Panc1 (cell line): ENCODE results near the gene C12orf56. TPM values are rescaled to one million over a fixed set of nuclear protein-coding genes. Genes with fewer than 3 reads are reported as not detected.

Source experiments
- ATAC-seq: fragments of 200-7000 bp; cut with Tn5 transposase; 2 replicates; pipeline ENCODE4 v1.9.1; 2020; ENCODE audit warnings: mild to moderate bottlenecking, moderate library complexity
- BruUV-seq: library from RNA; stranded (reverse); fragments of 400-500 nt; replicated peaks from 2 replicates; lab custom pipeline; 2021; lab: Mats Ljungman, UMichigan
- CTCF ChIA-PET: fragments of 300-600 bp; sonication (Branson Sonifier 250); formaldehyde crosslinking; loops from one replicate; lab custom pipeline; 2022; ENCODE audit warnings: antibody characterized with exemption; lab: Charles Lee
- POLR2A ChIA-PET: fragments of 300-600 bp; sonication (Branson Sonifier 250); formaldehyde crosslinking; loops from one replicate; lab custom pipeline; 2022; ENCODE audit warnings: antibody characterized with exemption; lab: Charles Lee
- DNase-seq: peaks from one replicate; pipeline ENCODE4 v3.0.0-alpha.2; 2010; ENCODE audit warnings: low read depth, low spot score
- H3K27ac ChIP-seq: 2 replicates; pipeline ENCODE4 v1.5.1; 2011; ENCODE audit warnings: mild to moderate bottlenecking, low read length, inconsistent platforms
- H3K27me3 ChIP-seq: fragments of 200-500 bp; sonication (Bioruptor generic); 2 replicates; pipeline ENCODE4 v1.6.0; 2014; ENCODE audit warnings: low read length, inconsistent platforms; ENCODE audit not compliant: control insufficient read depth, insufficient read depth
- H3K36me3 ChIP-seq: fragments of 200-500 bp; sonication (Bioruptor generic); 2 replicates; pipeline ENCODE4 v1.5.1; 2014; ENCODE audit warnings: inconsistent platforms, mild to moderate bottlenecking, low read length, moderate library complexity; ENCODE audit not compliant: control insufficient read depth, insufficient read depth
- H3K4me1 ChIP-seq: 2 replicates; pipeline ENCODE4 v1.5.1; 2011; ENCODE audit warnings: inconsistent platforms, mild to moderate bottlenecking, low read length, moderate library complexity; ENCODE audit not compliant: control insufficient read depth, insufficient read depth
- H3K4me3 ChIP-seq, 2 experiments: 2 replicates each; pipeline ENCODE4 v1.5.1; 2011 to 2012; ENCODE audit warnings: low read depth in 2 of 2, low read length in 2 of 2, mild to moderate bottlenecking in 2 of 2, inconsistent platforms in 1 of 2, moderate library complexity in 1 of 2
- H3K9me3 ChIP-seq: fragments of 200-500 bp; sonication (Bioruptor generic); 2 replicates; pipeline ENCODE4 v1.5.1; 2014; ENCODE audit warnings: low read depth, mild to moderate bottlenecking, inconsistent platforms, low read length, moderate library complexity; ENCODE audit not compliant: control insufficient read depth, insufficient read depth
- POLR2AphosphoS5 ChIP-seq: IDR thresholded peaks from 2 replicates; pipeline ENCODE4 v1.6.1; 2012; ENCODE audit warnings: mild to moderate bottlenecking, low read depth, low read length, moderate library complexity
- REST ChIP-seq, 2 experiments: IDR thresholded peaks; 2 replicates each; pipeline ENCODE4 v1.6.1; 2011 to 2012; ENCODE audit warnings: low read depth in 2 of 2, control low read depth in 1 of 2, low read length in 1 of 2, mild to moderate bottlenecking in 1 of 2, moderate library complexity in 1 of 2; ENCODE audit not compliant: insufficient read depth in 1 of 2
- SIN3A ChIP-seq: IDR thresholded peaks from 2 replicates; pipeline ENCODE4 v1.6.1; 2012; ENCODE audit warnings: low read depth, mild to moderate bottlenecking, low read length, moderate library complexity, borderline replicate concordance; ENCODE audit not compliant: insufficient read depth
- TCF7L2 ChIP-seq: IDR thresholded peaks from 2 replicates; pipeline ENCODE4 v1.6.1; 2011; ENCODE audit warnings: mild to moderate bottlenecking, low read depth, low read length, inconsistent platforms
- in situ Hi-C: cut with HindIII; loops from 2 replicates; pipeline ENCODE4 v1.10.0; 2016; ENCODE audit warnings: low sequenced_read_pairs, low pct_unique_long_range_greater_than_20kb
- intact Hi-C: fragments of 100-400 bp; cut with micrococcal nuclease; formaldehyde crosslinking; loops from one replicate; pipeline ENCODE4 v1.10.0; 2022; ENCODE audit not compliant: unreplicated experiment
- total RNA-seq: library from RNA; stranded (reverse); gene quantifications from one replicate; pipeline ENCODE4 v1.2.1, GENCODE V29; 2021; ENCODE audit not compliant: unreplicated experiment
- TF ChIP-seq, protein P1 (sequence below): fragments of 450-650 bp; IDR thresholded peaks from 2 replicates; pipeline ENCODE4 v1.5.1; 2017; ENCODE audit warnings: mild to moderate bottlenecking

The C12orf56 gene
- total RNA-seq, 1 experiment from 2014 or later = 2.8 TPM

- H3K27me3 ChIP-seq = no peaks in the 10 kb centered on the region
- ChIA-PET CTCF (no interaction called here), POLR2A (no interaction called here)
- DNase-seq (no peak), ATAC-seq (no peak)
- TF ChIP-seq SIN3A = no peak
- no peak for TF ChIP-seq TCF7L2
- H3K4me1 ChIP-seq = peaks cover 7% of the 10 kb centered on the region; the same call in 1 of the 2 replicates
- H3K36me3 ChIP-seq = peaks cover 25% of the 10 kb centered on the region
- no peaks in the 10 kb centered on the region for H3K9me3 ChIP-seq
- H3K4me3 ChIP-seq = no peak overlapping the region
- in situ Hi-C loops = no loop called here
- intact Hi-C loops = no loop called here
- H3K27ac ChIP-seq = peak overlapping the region; percentile 25; the same call in 1 of the 2 replicates
- no TSS peak for BruUV-seq
Observed at GRCh38 chr12:64407342-64408223, 17.0 kb upstream of the C12orf56 start.

DNA sequence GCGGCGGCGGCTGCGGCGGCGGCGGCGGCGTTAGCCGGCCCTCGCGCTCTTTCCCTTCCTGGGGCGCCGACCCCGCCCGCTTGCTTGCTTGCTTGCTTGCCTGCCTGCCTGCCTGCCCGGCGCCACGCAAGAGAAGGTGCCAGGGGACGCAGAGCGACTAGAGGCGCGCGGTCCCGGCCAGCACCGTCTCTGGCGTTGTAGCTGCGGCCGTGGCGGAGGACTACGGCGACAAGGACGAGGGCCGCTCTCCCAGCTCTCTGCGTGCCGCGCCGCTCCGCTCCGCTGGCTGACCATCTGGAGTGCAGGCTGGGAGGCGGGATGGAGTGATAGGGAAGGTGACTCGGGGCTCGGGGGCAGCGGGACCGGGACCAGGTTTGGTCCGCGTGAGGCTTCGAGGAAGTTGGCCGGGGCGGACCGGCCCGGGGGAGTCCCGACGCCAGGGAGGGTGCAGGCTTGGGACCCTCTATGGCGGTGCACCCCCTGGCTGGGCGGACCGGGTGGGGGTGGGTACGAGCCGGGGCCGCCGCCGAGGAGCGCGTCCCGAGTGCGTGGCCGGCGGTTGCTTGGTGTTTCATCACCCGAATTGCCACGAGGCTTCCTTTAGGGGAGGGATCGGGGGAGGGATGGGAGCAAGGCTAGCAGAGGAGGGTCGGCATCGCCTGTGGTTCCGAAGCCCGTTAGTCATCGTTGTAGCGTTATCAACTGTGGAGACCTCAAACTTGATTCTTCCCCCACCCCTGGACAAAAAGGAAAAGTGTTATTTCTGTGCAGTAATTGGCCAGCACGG lies 14.1 kb upstream of the C12orf56 start:
- TF ChIP-seq SIN3A (0 out of 2 replicates have a peak, but pooled peaks have one; percentile 85), TCF7L2 (no peak), POLR2AphosphoS5 (peak; percentile 35)
- H3K27me3 ChIP-seq = no peaks in the 10 kb centered on the region
- BruUV-seq = no TSS peak
- peaks cover 2% of the 10 kb centered on the region for H3K36me3 ChIP-seq
- H3K9me3 ChIP-seq = no peaks in the 10 kb centered on the region
- POLR2A ChIA-PET = interaction anchor here (0.5 to 0.6 kb wide), 2 partner anchors 11 to 1756 kb away, joined by 3 to 4 read pairs; no protein-coding TSS in a partner anchor
- CTCF ChIA-PET = no interaction called here
- H3K4me3 ChIP-seq = peak overlapping the region; percentile 89 to 97
- ATAC-seq (peak; percentile 73), DNase-seq (no peak)
- intact Hi-C loops (no loop called here), in situ Hi-C loops (no loop called here)
- peaks cover 7% of the 10 kb centered on the region; the same call in 1 of the 2 replicates for H3K4me1 ChIP-seq
- peak overlapping the region; percentile 98 for H3K27ac ChIP-seq

DNA sequence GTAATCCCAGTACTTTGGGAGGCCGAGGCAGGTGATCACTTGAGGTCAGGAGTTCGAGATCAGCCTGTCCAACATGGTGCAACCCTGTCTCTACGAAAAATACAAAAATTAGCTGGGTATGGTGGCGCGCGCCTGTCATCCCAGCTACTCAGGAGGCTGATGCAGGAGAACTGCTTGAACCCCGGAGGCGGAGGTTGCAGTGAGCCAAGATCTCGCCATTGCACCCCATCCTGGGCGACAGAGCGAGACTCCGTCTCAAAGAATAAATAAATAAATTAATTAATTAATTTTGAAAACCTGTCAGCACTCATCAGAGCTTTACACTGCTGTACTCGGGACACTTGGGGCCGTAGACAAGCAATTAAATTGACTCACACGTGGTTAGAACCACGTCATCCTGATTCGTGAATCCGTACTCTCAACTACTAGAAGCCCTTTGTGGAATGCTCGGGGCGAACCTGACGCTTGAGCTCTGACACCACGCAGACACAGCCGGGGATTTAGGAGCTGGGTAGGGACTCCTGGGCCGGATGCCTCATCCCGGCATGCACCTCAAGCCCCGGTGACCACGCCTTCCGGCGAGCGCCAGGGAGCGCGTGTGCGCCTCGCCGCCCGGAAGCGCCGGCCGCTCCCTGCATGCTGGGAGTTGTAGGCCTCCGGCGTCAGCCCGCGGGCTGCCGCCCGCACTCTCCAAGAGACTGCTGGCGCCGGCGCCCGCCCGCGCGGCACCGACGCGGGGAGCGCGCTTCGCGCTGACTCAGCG lies 13.3 kb upstream of the C12orf56 start, which contains the start of gene XPOT:
XPOT (plus strand) TSS at position 686 of the 763 bp plus-strand sequence. CDS start 5,644 bp downstream, outside the sequence.
- BruUV-seq = TSS peak; percentile 98
- no peaks in the 10 kb centered on the region for H3K9me3 ChIP-seq
- H3K27ac ChIP-seq = peak within 1 kb of the TSS; percentile 98
- intact Hi-C loops = no loop called here
- in situ Hi-C loops = no loop called here
- H3K36me3 ChIP-seq = peaks cover 2% of the 10 kb centered on the region; the same call in 1 of the 2 replicates
- ATAC-seq = peak; percentile 97
- peak; percentile 82 for DNase-seq
- POLR2A ChIA-PET = interaction anchor here (0.5 to 0.7 kb wide), 3 partner anchors 11 to 1755 kb away, joined by 3 to 12 read pairs (median 4); no protein-coding TSS in a partner anchor
- H3K27me3 ChIP-seq = no peaks in the 10 kb centered on the region
- CTCF ChIA-PET = no interaction called here
- TF ChIP-seq REST (IDR thresholded peaks at IDR 0.05; ENCODE audit: insufficient read depth in 1 of 2, low read depth in 2 of 2, low read length in 1 of 2) (0 out of 4 replicates have a peak, but pooled peaks of 1 of the 2 experiments have one; percentile 28), TCF7L2 (no peak), POLR2AphosphoS5 (peak; percentile 97), SIN3A (no peak)
- TF ChIP-seq, protein P1, sequence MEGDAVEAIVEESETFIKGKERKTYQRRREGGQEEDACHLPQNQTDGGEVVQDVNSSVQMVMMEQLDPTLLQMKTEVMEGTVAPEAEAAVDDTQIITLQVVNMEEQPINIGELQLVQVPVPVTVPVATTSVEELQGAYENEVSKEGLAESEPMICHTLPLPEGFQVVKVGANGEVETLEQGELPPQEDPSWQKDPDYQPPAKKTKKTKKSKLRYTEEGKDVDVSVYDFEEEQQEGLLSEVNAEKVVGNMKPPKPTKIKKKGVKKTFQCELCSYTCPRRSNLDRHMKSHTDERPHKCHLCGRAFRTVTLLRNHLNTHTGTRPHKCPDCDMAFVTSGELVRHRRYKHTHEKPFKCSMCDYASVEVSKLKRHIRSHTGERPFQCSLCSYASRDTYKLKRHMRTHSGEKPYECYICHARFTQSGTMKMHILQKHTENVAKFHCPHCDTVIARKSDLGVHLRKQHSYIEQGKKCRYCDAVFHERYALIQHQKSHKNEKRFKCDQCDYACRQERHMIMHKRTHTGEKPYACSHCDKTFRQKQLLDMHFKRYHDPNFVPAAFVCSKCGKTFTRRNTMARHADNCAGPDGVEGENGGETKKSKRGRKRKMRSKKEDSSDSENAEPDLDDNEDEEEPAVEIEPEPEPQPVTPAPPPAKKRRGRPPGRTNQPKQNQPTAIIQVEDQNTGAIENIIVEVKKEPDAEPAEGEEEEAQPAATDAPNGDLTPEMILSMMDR = no peak
- H3K4me3 ChIP-seq = peak within 1 kb of the TSS; percentile 89 to 97
- H3K4me1 ChIP-seq = peaks cover 7% of the 10 kb centered on the region; the same call in 1 of the 2 replicates
